Suprapubic skin (tissue), 4 donors: ENCODE results near the gene MYL3. TPM values are rescaled to one million over a fixed set of nuclear protein-coding genes. Genes with fewer than 3 reads are reported as not detected.

Experiments
- DNase-seq, 2 donors: peaks; one replicate each; pipeline ENCODE4 v3.0.0-alpha.2; 2019; ENCODE audit warnings: low spot score in 2 of 2
- H3K27ac ChIP-seq: fragments of 200-600 bp; sonication (generic); one replicate; pipeline ENCODE4 v1.5.1; 2019
- H3K27me3 ChIP-seq: fragments of 200-600 bp; sonication (generic); one replicate; pipeline ENCODE4 v1.5.1; 2019
- H3K36me3 ChIP-seq: fragments of 200-600 bp; sonication (generic); one replicate; pipeline ENCODE4 v1.5.1; 2019
- H3K4me1 ChIP-seq: fragments of 200-600 bp; sonication (generic); one replicate; pipeline ENCODE4 v1.5.1; 2019
- H3K4me3 ChIP-seq: fragments of 200-600 bp; sonication (generic); one replicate; pipeline ENCODE4 v1.5.1; 2019; ENCODE audit warnings: mild to moderate bottlenecking
- H3K9me3 ChIP-seq: fragments of 200-600 bp; sonication (generic); one replicate; pipeline ENCODE4 v1.5.1; 2019
- EP300 ChIP-seq: sonication (generic); formaldehyde crosslinking; IDR thresholded peaks from one replicate; pipeline ENCODE4 v1.6.1; 2017; ENCODE audit warnings: antibody characterized with exemption
- POLR2A ChIP-seq, 2 donors: fragments of 450-650 bp; IDR thresholded peaks; one replicate each; pipeline ENCODE4 v1.6.1; 2017; ENCODE audit warnings: antibody characterized with exemption in 2 of 2, mild to moderate bottlenecking in 2 of 2, moderate library complexity in 2 of 2
- POLR2AphosphoS5 ChIP-seq, 3 donors: sonication (generic); formaldehyde crosslinking; IDR thresholded peaks; one replicate each; pipeline ENCODE4 v1.6.1; 2017; ENCODE audit warnings: antibody characterized with exemption in 3 of 3
- WGBS: methylation state at CpG from one replicate; pipeline ENCODE4 v1.1.5; 2018; 5-methylcytosine and 5-hydroxymethylcytosine counted together
- total RNA-seq, 4 donors: library from RNA; depleted of rRNA; stranded (reverse); fragments of >200 nt; gene quantifications; one replicate each; pipeline ENCODE4 v1.1.0, GENCODE V29; 2016
- TF ChIP-seq, protein P1 (sequence below), 2 donors: fragments of 200-600 bp in 1 of 2; fragments of 450-650 bp in 1 of 2; sonication (generic) in 1 of 2; IDR thresholded peaks; one replicate each; pipeline ENCODE4 v1.5.1; 2016 to 2019; ENCODE audit warnings: antibody characterized with exemption in 2 of 2, mild to moderate bottlenecking in 1 of 2, moderate library complexity in 1 of 2

MYL3 gene
- total RNA-seq, 4 donors from 2014 or later = 1.4 TPM; not detected in 3

DNA sequence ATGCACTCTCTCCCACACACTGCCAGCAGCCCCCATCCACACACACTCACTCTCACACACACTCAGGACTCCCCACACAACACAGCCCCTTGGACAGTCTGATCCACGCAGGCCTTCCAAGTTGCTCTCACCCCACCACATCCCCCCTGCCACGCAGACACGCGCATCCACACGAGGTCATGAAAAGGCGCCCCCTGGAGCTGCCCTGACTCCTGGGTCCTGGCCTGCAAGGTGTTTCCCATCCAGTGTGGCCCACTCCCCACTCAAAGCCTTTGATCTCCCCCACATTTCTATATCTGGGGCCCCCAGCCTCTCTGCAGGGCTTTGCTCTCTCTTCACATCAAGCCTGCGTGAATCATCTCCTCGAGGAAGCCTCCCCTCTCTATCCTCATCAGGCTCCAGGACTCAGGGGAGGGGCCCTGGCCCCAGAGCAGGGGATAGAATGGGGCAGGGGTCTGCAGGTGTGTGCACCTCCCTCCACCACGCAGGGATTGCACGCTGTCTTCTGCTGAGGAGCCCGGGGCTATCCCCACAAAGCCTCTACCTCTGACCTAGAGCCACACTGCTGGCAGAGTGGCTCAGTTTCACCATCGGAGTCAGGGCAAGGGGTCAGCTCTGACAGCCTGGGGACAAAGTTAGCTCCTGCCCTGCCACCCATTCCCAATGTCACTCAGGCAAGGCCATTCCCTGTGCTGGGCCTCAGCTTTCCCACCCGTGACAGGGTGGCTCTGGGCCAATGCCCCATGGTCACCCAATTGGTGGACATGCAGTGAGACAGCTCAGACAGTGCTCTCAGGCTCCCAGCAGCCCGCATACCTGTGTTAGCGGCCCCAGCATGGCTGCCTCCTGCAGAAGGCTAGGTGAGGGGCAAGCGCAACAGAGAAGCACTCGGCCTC, 6.4 kb downstream of the MYL3 start:
- Histone ChIP-seq H3K36me3 (no peaks in the 10 kb centered on the region), H3K27ac (no peak overlapping the region), H3K9me3 (no peaks in the 10 kb centered on the region), H3K4me3 (no peak overlapping the region), H3K4me1 (no peaks in the 10 kb centered on the region), H3K27me3 (no peaks in the 10 kb centered on the region)
- TF ChIP-seq, protein P1, sequence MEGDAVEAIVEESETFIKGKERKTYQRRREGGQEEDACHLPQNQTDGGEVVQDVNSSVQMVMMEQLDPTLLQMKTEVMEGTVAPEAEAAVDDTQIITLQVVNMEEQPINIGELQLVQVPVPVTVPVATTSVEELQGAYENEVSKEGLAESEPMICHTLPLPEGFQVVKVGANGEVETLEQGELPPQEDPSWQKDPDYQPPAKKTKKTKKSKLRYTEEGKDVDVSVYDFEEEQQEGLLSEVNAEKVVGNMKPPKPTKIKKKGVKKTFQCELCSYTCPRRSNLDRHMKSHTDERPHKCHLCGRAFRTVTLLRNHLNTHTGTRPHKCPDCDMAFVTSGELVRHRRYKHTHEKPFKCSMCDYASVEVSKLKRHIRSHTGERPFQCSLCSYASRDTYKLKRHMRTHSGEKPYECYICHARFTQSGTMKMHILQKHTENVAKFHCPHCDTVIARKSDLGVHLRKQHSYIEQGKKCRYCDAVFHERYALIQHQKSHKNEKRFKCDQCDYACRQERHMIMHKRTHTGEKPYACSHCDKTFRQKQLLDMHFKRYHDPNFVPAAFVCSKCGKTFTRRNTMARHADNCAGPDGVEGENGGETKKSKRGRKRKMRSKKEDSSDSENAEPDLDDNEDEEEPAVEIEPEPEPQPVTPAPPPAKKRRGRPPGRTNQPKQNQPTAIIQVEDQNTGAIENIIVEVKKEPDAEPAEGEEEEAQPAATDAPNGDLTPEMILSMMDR (IDR thresholded peaks at IDR 0.05) = no peak
- TF ChIP-seq POLR2AphosphoS5 (IDR thresholded peaks at IDR 0.05) (no peak), POLR2A (IDR thresholded peaks at IDR 0.05) (no peak), EP300 (no peak)
- peak; percentile 44 to 59 for DNase-seq
- 90% methylated on average over 16 of the region's 17 CpGs for WGBS

DNA sequence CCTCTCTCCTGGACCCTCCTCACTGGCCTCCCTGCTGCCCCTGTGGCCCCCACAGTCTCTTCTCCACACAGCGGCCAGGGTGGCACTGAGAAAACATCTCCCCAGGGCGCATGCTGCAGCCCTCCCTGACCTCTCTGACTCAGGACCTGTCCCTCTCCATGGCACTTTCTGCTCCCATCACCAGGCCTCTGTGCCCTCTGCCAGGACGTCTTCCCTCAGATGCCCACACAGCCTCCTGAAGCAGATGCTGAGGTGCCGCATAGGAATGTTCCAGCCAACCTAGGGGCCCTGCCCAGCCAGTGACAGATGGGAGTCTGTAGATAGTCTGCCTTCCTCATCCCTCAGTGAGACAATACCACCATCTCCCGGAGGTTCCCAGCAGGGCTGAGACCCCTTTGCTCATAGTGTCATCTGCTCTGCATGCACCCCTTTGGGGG, 8.7 kb downstream of the MYL3 start:
- peak; percentile 41 to 56 for DNase-seq
- H3K4me1 ChIP-seq = no peaks in the 10 kb centered on the region
- H3K27me3 ChIP-seq = no peaks in the 10 kb centered on the region
- no peaks in the 10 kb centered on the region for H3K36me3 ChIP-seq
- 96% methylated on average over 4 of the region's 5 CpGs for WGBS
- TF ChIP-seq, protein P1 (IDR thresholded peaks at IDR 0.05) = no peak
- TF ChIP-seq POLR2AphosphoS5 (IDR thresholded peaks at IDR 0.05) = no peak
- TF ChIP-seq POLR2A (IDR thresholded peaks at IDR 0.05) = no peak
- TF ChIP-seq EP300 = no peak
- no peaks in the 10 kb centered on the region for H3K9me3 ChIP-seq
- H3K4me3 ChIP-seq = no peak overlapping the region
- H3K27ac ChIP-seq = no peak overlapping the region

DNA sequence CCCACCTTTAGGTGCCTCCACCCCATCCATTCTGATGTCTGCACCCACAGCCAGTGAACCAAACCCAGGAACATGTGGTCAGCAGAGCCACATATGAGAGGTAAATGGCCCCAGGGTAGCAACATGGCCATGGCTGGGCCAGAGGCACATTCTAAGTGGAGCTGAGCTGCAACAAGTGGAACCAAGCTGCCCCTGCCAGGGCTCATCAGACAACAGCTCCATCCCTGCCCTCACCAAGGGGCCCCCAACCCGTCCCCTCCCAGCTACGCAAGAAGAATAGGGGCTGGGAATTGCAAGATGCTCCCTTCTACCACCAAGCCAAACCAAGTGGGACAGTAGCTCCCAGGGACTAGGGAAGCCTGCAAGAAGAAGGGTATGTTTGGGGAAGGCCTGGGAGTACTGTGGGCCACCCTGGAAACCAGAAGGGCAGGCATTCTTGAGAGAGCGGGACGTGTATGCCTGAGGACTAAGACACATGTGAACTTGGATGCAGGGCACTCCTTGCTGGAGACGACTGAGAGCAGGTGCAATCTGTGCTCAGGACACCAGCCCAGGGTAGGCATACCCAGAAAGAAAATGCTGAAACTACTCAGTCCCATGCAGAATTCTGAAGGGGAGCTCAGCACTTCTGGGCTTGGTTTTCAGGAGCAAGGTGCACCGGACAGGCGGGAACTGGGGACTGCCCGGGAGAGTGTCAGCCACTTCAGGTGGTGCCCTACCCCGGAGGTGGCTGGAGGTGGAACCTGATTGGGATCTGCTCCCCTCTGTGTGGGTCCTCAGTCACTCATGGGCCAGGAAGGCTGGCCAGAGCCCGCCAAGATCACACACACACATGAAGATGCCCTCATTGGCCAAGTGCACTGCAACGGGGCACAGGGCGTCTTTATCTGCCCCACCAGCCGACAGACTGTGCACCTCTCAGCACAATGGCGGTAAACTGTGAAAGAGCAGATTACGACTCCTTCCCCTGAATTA, 9.5 kb downstream of the MYL3 start:
- Histone ChIP-seq H3K4me3 (no peak overlapping the region), H3K27ac (no peak overlapping the region), H3K27me3 (no peaks in the 10 kb centered on the region), H3K9me3 (no peaks in the 10 kb centered on the region), H3K36me3 (no peaks in the 10 kb centered on the region), H3K4me1 (no peaks in the 10 kb centered on the region)
- no peak for TF ChIP-seq EP300
- TF ChIP-seq POLR2AphosphoS5 (IDR thresholded peaks at IDR 0.05) = no peak
- TF ChIP-seq POLR2A (IDR thresholded peaks at IDR 0.05) = no peak
- TF ChIP-seq, protein P1 (IDR thresholded peaks at IDR 0.05) = no peak
- DNase-seq = peak; percentile 54 to 63
- WGBS = 86% methylated on average over 10 of the region's 15 CpGs

DNA sequence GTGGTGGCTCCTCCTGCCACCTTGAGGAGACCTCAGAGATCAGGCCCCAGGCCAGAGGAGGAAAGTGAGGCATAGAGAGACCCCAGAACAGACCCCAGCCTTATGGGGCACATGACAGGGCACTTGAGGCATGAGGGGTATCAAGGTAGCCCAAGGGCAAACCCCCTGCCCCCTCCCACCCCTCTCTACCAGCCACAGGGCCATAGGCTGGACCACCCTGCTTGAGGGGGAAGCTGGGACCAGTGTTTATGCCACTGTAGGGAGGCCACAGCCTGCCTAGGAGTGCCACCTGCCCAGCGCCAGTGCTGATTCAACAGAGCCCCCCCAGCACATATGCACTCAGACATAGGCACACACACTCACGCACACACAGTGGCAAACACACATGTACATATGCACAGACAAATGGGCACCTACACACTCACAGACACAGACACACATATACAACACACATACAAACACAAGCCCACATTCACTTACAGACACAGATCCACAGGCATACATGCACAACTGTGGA, 10.3 kb downstream of the MYL3 start:
- TF ChIP-seq, protein P1 (IDR thresholded peaks at IDR 0.05) = no peak
- no peak for TF ChIP-seq POLR2AphosphoS5 (IDR thresholded peaks at IDR 0.05)
- H3K4me1 ChIP-seq = peaks cover 8% of the 10 kb centered on the region
- 90% methylated on average over 2 of the region's 2 CpGs for WGBS

More for the DNA sequence above, 10.3 kb downstream of the MYL3 start:
- Histone ChIP-seq H3K4me3 (no peak overlapping the region), H3K36me3 (no peaks in the 10 kb centered on the region), H3K27me3 (no peaks in the 10 kb centered on the region), H3K27ac (no peak overlapping the region), H3K9me3 (no peaks in the 10 kb centered on the region)
- DNase-seq = peak; percentile 34 to 37
